Colonic mucosa (tissue), 4 donors: ENCODE measurements around the gene SEMA4C. TPM values are rescaled to one million over a fixed set of nuclear protein-coding genes. Genes with fewer than 3 reads are reported as not detected.

ENCODE experiments used
- DNase-seq: peaks from one replicate; pipeline ENCODE4 v3.0.0-alpha.2; 2020
- H3K27ac ChIP-seq: fragments of 200-600 bp; one replicate; pipeline ENCODE4 v1.8.0; 2021
- H3K27me3 ChIP-seq: fragments of 200-600 bp; one replicate; pipeline ENCODE4 v1.8.0; 2021
- H3K36me3 ChIP-seq: fragments of 200-600 bp; one replicate; pipeline ENCODE4 v1.8.0; 2021
- H3K4me1 ChIP-seq: fragments of 200-600 bp; one replicate; pipeline ENCODE4 v1.8.0; 2021; ENCODE audit warnings: mild to moderate bottlenecking
- H3K4me3 ChIP-seq: fragments of 200-600 bp; one replicate; pipeline ENCODE4 v1.8.0; 2021
- H3K9ac ChIP-seq, 2 donors: one replicate each; pipeline ENCODE4 v1.7.0; 2013; ENCODE audit warnings: control low read depth in 2 of 2, low read depth in 2 of 2, low read length in 2 of 2
- H3K9me3 ChIP-seq: fragments of 200-600 bp; one replicate; pipeline ENCODE4 v1.8.0; 2021
- CTCF ChIP-seq: fragments of 200-600 bp; IDR thresholded peaks from one replicate; pipeline ENCODE4 v1.8.0; 2022; ENCODE audit warnings: antibody characterized with exemption, mild to moderate bottlenecking
- intact Hi-C: fragments of 100-400 bp; cut with DNase I; formaldehyde crosslinking; loops from one replicate; pipeline ENCODE4 v1.14.1; 2022
- total RNA-seq, 2 donors: library from RNA; stranded (reverse); fragmentation: NEBNext Ultra II Directional in 1 of 2; extraction: Animal tissue kit (Norgen Biotek cat#: 25700) in 1 of 2; gene quantifications; one replicate each; pipeline ENCODE4 v1.2.1, GENCODE V29; 2021
- donor health status: healthy.
- donor health status: DM: no; HTN: no; CAD: no.
- donor health status: DM: no; HTN: no; CAD: no.

SEMA4C gene
- total RNA-seq, 2 donors from 2014 or later, result 13.0 to 17.2 TPM

GRCh38 chr2:96846825-96847224 lies 23.1 kb downstream of the SEMA4C start:
- no peak for TF ChIP-seq CTCF
- H3K9me3 ChIP-seq, result no peaks in the 10 kb centered on the region
- no peak for DNase-seq
- H3K4me3 ChIP-seq, result no peak overlapping the region
- intact Hi-C loops, result no loop called here
- H3K27me3 ChIP-seq, result no peaks in the 10 kb centered on the region
- no peak overlapping the region for H3K9ac ChIP-seq
- no peaks in the 10 kb centered on the region for H3K36me3 ChIP-seq
- H3K4me1 ChIP-seq, result no peaks in the 10 kb centered on the region
- H3K27ac ChIP-seq, result no peak overlapping the region

GRCh38 chr2:96844405-96844808 lies 25.5 kb downstream of the SEMA4C start:
- intact Hi-C loops, result no loop called here
- H3K9me3 ChIP-seq, result no peaks in the 10 kb centered on the region
- peaks cover 4% of the 10 kb centered on the region for H3K4me1 ChIP-seq
- no peak overlapping the region for H3K4me3 ChIP-seq
- no peaks in the 10 kb centered on the region for H3K36me3 ChIP-seq
- no peak for TF ChIP-seq CTCF
- H3K9ac ChIP-seq, result no peak overlapping the region
- H3K27me3 ChIP-seq, result no peaks in the 10 kb centered on the region
- no peak for DNase-seq
- H3K27ac ChIP-seq, result no peak overlapping the region

GRCh38 chr2:96843538-96844268 lies 26.2 kb downstream of the SEMA4C start, which contains the start of gene ANKRD23:
TSS of gene ANKRD23 (minus strand) at chr2:96844021. CDS start at chr2:96843992, 29 bp downstream.
- Histone ChIP-seq H3K27ac (no peak within 1 kb of the TSS), H3K4me3 (no peak within 1 kb of the TSS), H3K4me1 (peaks cover 7% of the 10 kb centered on the region), H3K27me3 (no peaks in the 10 kb centered on the region), H3K9me3 (no peaks in the 10 kb centered on the region), H3K36me3 (no peaks in the 10 kb centered on the region), H3K9ac (no peak within 1 kb of the TSS)
- no peak for TF ChIP-seq CTCF
- intact Hi-C loops, result no loop called here
- DNase-seq, result no peak

GRCh38 chr2:96842600-96842999 lies 27.3 kb downstream of the SEMA4C start:
- no peak overlapping the region for H3K4me3 ChIP-seq
- H3K9ac ChIP-seq, result no peak overlapping the region
- no peaks in the 10 kb centered on the region for H3K36me3 ChIP-seq
- no peak overlapping the region for H3K27ac ChIP-seq
- no peaks in the 10 kb centered on the region for H3K27me3 ChIP-seq
- no peak for DNase-seq
- H3K9me3 ChIP-seq, result no peaks in the 10 kb centered on the region
- TF ChIP-seq CTCF, result no peak
- H3K4me1 ChIP-seq, result peaks cover 7% of the 10 kb centered on the region
- intact Hi-C loops, result no loop called here

GRCh38 chr2:96841701-96842495 lies 28.0 kb downstream of the SEMA4C start:
- no peak for TF ChIP-seq CTCF
- DNase-seq, result no peak

More at GRCh38 chr2:96841701-96842495, 28.0 kb downstream of the SEMA4C start:
- Histone ChIP-seq H3K36me3 (no peaks in the 10 kb centered on the region), H3K27me3 (no peaks in the 10 kb centered on the region), H3K27ac (no peak overlapping the region), H3K9me3 (no peaks in the 10 kb centered on the region), H3K9ac (no peak overlapping the region), H3K4me1 (peaks cover 7% of the 10 kb centered on the region), H3K4me3 (no peak overlapping the region)
- intact Hi-C loops, result no loop called here
